Muscle layer of duodenum (tissue), 2 donors: ENCODE results near the gene SSX4.
"Not testable (repeated sequence)": the region's sequence is repeated elsewhere in the genome, so short reads cannot be mapped to it uniquely, and the experiment has no call there.

Source experiments
- H3K27ac ChIP-seq: one replicate; pipeline ENCODE4 v1.7.0; 2013; ENCODE audit warnings: mild to moderate bottlenecking, low read length
- H3K27me3 ChIP-seq: one replicate; pipeline ENCODE4 v1.7.0; 2013; ENCODE audit warnings: low read depth, mild to moderate bottlenecking, control low read depth, low read length
- H3K36me3 ChIP-seq, 2 donors: one replicate each; pipeline ENCODE4 v1.7.0; 2013; ENCODE audit warnings: low read length in 2 of 2, control low read depth in 1 of 2, mild to moderate bottlenecking in 1 of 2; ENCODE audit not compliant: insufficient read depth in 2 of 2, control insufficient read depth in 1 of 2
- H3K4me1 ChIP-seq, 2 donors: one replicate each; pipeline ENCODE4 v1.7.0; 2013; ENCODE audit warnings: low read length in 2 of 2, mild to moderate bottlenecking in 2 of 2, control low read depth in 1 of 2, moderate library complexity in 1 of 2; ENCODE audit not compliant: insufficient read depth in 2 of 2, control insufficient read depth in 1 of 2
- H3K4me3 ChIP-seq, 2 donors: one replicate each; pipeline ENCODE4 v1.7.0; 2013; ENCODE audit warnings: low read length in 2 of 2, low read depth in 1 of 2, mild to moderate bottlenecking in 1 of 2
- H3K9me3 ChIP-seq, 2 donors: one replicate each; pipeline ENCODE4 v1.7.0; 2013; ENCODE audit warnings: low read length in 2 of 2, control low read depth in 1 of 2, mild to moderate bottlenecking in 1 of 2; ENCODE audit not compliant: control insufficient read depth in 1 of 2
- donor health status: healthy.

The SSX4 gene

GRCh38 chrX:48383239-48383638 lies at the start of gene SSX4:
SSX4 (plus strand) TSS chrX:48383539; CDS start chrX:48384054, 515 bp downstream.
- not testable (repeated sequence) for H3K27ac ChIP-seq, H3K9me3 ChIP-seq, H3K4me3 ChIP-seq, H3K27me3 ChIP-seq, H3K36me3 ChIP-seq, H3K4me1 ChIP-seq

GRCh38 chrX:48346059-48346458 lies 37.3 kb upstream of the SSX4 start:
- H3K36me3 ChIP-seq, H3K27ac ChIP-seq, H3K4me1 ChIP-seq, H3K9me3 ChIP-seq, H3K4me3 ChIP-seq, H3K27me3 ChIP-seq: not testable (repeated sequence)

GRCh38 chrX:48356315-48357094 lies 26.8 kb upstream of the SSX4 start, which contains the start of gene SSX3:
SSX3 (minus strand) TSS chrX:48356703; CDS start chrX:48355249, 1,454 bp downstream.
- not testable (repeated sequence) for H3K27me3 ChIP-seq, H3K4me3 ChIP-seq, H3K27ac ChIP-seq, H3K4me1 ChIP-seq, H3K36me3 ChIP-seq, H3K9me3 ChIP-seq

GRCh38 chrX:48357681-48358080 lies 25.7 kb upstream of the SSX4 start:
- Histone ChIP-seq H3K27ac (no peak overlapping the region), H3K4me3 (no peak overlapping the region), H3K36me3 (no peaks in the 10 kb centered on the region), H3K9me3 (no peaks in the 10 kb centered on the region), H3K27me3 (no peaks in the 10 kb centered on the region), H3K4me1 (no peaks in the 10 kb centered on the region)

- H3K36me3 ChIP-seq, H3K27me3 ChIP-seq, H3K27ac ChIP-seq, H3K4me3 ChIP-seq, H3K4me1 ChIP-seq, H3K9me3 ChIP-seq: not testable (repeated sequence)
Observed at GRCh38 chrX:48359281-48359680, 24.1 kb upstream of the SSX4 start.

GRCh38 chrX:48367717-48368408 lies 15.5 kb upstream of the SSX4 start:
- not testable (repeated sequence) for H3K27ac ChIP-seq, H3K4me3 ChIP-seq, H3K36me3 ChIP-seq, H3K4me1 ChIP-seq, H3K9me3 ChIP-seq, H3K27me3 ChIP-seq

GRCh38 chrX:48370408-48370807 lies 12.9 kb upstream of the SSX4 start:
- not testable (repeated sequence) for H3K4me3 ChIP-seq, H3K4me1 ChIP-seq, H3K27me3 ChIP-seq, H3K36me3 ChIP-seq, H3K9me3 ChIP-seq, H3K27ac ChIP-seq

GRCh38 chrX:48396931-48397330 lies 13.6 kb downstream of the SSX4 start:
- H3K36me3 ChIP-seq, H3K9me3 ChIP-seq, H3K27ac ChIP-seq, H3K27me3 ChIP-seq, H3K4me3 ChIP-seq, H3K4me1 ChIP-seq: not testable (repeated sequence)

- H3K27me3 ChIP-seq, H3K9me3 ChIP-seq, H3K36me3 ChIP-seq, H3K27ac ChIP-seq, H3K4me1 ChIP-seq, H3K4me3 ChIP-seq: not testable (repeated sequence)
Observed at GRCh38 chrX:48397825-48398224, 14.5 kb downstream of the SSX4 start.

- H3K36me3 ChIP-seq, H3K9me3 ChIP-seq, H3K4me1 ChIP-seq, H3K27me3 ChIP-seq, H3K27ac ChIP-seq, H3K4me3 ChIP-seq: not testable (repeated sequence)
Observed at GRCh38 chrX:48411860-48412259, 28.5 kb downstream of the SSX4 start, which contains the start of gene SSX4B. SSX4B (minus strand) TSS chrX:48411960; CDS start chrX:48411372, 588 bp downstream.

- not testable (repeated sequence) for H3K27ac ChIP-seq, H3K4me3 ChIP-seq, H3K4me1 ChIP-seq, H3K9me3 ChIP-seq, H3K27me3 ChIP-seq, H3K36me3 ChIP-seq
Observed at GRCh38 chrX:48427027-48427716, 43.8 kb downstream of the SSX4 start.
